RPMI7951 (cell line): ENCODE data around the gene ALPK3. TPM values are rescaled to one million over a fixed set of nuclear protein-coding genes. Genes with fewer than 3 reads are reported as not detected.
A peak's percentile ranks its signal among the peaks of the same experiment; 100 is the strongest.
"Not testable (repeated sequence)": the region's sequence is repeated elsewhere in the genome, so short reads cannot be mapped to it uniquely, and the experiment has no call there.

Experiments
- DNase-seq: peaks from one replicate; pipeline ENCODE4 v3.0.0-alpha.2; 2012; ENCODE audit warnings: low read depth
- total RNA-seq: library from RNA; depleted of rRNA; stranded (reverse); fragments of >200 nt; shearing (Covaris generic); gene quantifications from 2 replicates; pipeline ENCODE4 v1.2.3, GENCODE V29; 2014

The ALPK3 gene
- total RNA-seq, 1 experiment from 2014 or later: 0.12 TPM

DNA sequence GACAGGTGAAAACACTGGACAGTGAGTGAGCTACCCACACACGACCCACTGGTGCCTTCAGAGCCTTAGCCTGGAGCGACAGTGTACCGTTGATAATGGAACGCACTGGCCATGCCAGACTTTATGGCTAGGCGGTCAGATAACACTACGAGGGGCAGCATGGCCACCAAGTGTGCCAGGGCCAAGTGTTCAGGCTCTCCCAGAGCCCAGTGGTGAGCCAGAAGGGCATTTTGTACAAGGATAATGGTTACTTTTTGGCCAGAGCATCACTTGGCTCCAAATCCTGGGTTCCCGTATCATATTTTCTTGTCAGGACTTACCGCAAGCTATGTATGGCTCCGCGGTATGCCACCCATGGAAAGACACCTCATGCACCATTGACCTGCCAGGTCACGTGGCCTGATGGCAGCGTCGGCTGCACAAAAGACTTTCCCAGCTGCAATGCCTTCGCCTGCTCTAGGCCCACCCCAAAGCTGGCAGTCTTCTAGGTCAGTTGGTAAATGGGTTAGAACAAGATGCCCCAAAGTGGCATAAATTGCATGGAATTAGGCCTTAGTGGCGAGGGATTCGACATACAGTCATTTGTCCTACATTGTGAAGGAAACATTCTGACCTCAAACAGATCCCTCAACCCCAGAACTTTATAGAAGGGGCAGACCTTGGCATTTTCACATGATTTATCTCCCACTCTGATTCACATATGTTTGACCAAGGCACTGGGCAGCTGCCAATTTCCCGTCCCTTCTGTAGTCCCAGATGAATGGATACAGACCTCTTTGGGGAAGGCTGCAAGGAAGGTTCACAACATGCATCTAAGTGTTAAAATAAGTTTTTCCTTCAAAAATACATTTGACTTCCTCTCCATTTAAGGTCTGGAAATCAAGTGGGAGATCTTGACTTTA lies 55.1 kb downstream of the ALPK3 start:
- peak; percentile 29 for DNase-seq

DNA sequence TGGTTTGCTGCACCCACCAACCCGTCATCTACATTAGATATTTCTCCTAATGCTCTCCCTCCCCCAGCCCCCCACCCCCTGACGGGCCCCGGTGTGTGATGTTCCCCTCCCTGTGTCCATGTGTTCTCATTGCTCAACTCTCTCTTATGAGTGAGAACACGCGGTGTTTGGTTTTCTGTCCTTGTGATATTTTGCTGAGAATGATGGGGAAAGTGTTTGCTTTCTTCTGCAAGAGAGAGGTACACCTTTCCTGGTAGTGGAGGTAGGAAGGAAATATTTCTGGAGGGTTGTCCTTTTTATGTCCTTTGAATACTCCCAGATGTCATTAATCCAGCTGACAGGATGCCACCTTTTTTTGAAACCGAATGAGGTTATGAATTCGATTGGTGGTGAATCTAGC lies 56.8 kb downstream of the ALPK3 start:
- DNase-seq: no peak

DNA sequence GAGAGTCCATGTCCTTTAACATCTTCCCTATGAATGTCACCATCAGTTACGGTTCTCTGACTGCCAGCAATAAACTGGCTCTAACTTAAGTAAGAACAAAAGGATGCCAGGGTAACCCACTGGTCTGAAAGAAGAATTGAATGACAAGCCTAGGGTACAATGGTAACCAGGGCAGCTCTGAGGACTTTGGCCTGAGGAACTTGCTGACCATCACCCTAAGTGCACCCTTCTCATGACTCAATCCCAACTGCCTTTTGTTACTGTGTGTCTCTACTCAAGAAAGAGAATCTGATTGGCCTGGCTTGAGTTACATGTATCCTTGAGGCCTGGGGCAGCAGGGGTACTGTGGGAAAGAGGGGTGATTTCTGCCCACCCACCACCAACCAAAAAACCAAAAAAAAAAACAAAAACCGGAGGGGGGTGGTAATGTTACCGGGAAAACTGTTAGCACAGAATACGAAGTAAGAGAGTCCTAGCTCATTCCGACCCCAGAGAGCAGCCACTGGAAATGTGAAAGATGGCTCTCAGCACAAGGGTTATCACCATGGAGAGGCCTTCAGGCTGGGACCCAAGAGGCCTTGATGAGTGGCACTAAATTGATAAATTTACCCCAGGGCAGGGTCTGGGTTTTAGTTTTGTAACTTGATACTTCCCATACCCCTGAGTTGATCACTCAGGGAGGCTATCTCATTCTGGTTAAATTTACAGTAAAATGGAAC lies 58.0 kb downstream of the ALPK3 start:
- DNase-seq: no peak

DNA sequence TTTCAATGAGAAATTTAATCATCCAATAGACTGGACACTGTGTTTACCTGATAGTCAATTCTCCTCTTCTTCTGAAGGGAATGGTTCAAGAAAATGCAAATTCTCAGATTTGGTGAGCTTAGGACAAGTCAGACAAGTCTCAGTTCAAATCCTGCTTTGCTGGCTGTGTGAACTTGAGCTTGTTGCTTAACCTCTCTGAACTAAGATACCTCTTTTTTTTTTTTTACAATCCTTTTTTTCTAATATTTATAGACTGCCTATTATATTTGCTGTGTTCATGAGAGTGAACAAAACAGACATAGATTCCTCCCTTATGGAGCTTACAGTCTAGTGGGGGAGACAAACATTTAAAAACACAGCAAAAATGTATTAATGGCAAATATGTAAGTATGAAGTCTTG lies 59.1 kb downstream of the ALPK3 start:
- no peak for DNase-seq

DNA sequence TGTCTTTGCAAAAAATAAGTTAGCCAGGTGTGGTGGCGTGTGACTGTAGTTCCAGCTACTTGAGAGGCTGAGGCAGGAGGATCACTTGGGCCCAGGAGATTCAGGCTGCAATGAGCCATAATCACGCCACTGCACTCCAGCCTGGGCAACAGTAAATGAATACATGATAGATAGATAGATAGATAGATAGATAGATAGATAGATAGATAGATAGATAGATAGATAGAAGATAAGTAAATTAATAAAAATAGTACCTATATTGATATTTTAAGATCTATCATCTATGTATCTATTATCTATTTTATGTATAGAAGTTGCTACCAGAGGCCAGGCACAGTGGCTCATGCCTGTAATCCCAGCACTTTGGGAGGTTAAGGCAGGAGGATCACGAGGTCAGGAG lies 60.5 kb downstream of the ALPK3 start:
- DNase-seq: not testable (repeated sequence)

DNA sequence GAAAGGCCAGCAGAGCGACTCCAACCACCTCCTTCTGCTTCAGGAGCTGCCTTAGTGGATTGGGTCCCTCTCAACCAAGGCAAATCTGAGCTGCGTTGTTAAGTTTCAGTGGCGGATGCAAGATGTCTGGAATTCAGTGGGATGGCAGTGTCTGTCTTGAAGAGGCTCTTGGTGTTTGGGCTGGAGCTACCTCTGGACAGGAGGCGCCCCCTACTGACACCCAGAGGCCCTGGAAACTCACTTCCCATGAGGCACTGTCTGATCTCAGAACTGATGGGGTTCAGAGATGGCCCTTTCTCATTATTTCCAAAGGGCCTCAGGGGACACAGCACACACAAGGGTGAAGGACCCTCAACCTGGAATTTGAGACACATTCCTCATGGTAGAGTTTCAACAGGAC lies 61.3 kb downstream of the ALPK3 start:
- DNase-seq: peak; percentile 53

DNA sequence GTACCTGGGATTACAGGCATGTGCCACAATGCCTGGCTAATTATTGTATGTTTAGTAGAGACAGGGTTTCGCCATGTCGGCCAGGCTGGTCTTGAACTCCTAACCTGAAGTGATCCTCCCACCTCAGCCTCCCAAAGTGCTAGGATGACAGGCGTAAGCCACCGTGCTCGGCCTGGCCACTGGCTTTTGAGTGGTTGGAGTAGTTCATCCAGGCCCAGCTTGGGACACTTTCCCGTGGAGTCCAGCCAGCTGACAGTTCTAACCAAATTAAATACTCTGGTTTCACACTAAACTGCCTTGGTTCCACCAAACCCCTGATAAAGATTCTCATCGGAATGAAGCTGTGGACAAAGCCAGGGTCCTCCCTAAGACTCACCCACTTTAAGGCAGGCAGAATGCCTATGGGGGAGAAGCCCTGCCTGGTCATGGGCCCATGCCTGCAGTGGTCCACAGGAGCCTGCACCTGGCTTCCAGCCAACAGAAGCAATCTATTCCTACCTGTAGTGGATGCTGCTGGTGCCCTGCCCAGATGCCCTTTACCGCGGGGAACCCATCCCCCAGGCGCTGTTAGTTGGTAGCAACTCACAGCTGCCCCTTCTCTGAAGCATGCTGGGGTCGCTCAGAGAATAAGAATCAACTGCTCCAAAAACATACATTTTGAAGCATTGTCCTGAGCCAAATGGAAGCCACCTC lies 62.1 kb downstream of the ALPK3 start:
- DNase-seq: no peak

DNA sequence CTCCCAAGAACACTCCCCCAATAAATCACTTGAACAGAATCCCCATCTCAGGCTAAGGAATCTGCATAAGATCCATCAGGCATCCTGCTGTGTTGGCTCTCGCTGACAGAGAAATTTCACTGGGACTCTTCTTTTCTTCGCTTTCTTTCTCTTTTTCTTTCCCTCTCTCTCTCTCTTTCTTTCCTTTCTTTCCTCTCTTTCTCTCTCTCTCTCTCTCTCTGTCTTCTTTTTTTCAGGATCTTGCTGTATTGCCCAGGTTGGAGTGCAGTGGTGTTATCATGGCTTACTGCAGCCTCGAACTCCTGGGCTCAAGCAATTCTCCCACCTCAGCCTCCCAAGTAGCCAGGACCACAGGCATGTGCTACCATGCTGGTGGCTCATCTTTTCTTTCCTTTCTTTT lies 62.9 kb downstream of the ALPK3 start:
- no peak for DNase-seq

DNA sequence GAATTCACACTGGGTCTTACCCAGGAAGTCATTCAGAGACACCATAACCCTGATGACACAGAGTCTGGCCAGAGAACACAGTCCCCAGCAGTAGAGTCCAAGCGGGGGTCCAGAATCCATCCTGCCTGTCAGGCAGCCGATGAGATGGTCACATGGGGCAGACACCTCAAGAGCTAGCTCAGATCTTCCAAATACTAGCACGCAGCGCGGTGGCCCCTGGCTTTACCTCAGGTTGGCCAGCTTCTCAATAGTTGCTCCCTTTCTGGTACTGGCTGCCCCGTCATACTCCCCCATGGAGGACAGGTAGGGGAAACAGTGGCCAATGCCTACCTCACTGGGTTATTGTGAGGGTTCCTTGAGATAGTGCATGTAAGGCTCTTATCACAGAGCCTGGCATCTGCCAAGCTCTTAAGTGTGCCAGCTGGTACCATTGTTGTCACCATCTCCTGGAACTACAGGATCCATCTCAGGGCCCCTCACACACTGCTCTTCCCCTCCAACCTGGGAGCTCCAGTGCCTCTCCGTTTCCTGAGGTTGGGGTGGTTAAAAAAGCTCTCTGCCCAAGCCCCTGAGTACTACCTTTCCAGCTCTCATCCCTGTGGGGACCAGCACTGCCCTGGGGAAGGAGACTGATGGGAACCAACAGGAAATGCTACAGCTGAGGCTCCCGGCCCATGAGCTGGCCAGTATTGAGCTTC lies 63.8 kb downstream of the ALPK3 start:
- DNase-seq: no peak

DNA sequence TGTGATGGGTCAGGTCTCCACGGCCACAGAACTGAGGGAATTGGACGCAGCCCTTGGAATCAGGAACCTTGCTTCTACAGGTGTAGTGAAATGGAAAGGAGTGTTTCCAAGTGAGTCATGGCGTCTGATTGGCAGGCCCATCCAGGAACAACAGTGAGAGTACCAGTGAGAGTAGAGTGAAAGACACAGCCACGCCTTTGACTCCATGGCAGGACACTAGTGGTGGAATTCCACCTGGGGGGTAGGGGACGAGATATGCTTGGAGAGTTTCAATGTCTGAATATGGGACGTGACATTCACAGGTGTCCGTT lies 64.3 kb downstream of the ALPK3 start:
- DNase-seq: no peak

DNA sequence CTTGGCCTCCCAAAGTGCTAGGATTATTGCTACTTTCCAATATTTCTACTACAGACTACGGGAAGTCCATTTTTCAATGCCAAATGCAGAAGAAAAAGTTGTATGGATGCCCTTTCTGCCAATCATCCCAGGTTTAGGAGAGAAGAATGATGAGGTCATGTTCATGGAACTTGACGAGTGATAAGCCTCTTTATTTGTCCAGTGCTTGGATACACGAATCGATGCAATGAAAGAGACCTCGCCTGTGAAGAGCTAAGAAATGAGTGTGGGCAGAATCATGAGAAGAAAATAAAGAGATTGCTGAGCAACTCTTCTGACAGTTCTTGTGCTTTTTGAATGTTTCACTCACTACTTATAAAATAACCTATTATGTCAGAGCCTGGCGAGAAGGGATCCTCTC lies 66.3 kb downstream of the ALPK3 start:
- DNase-seq: no peak

DNA sequence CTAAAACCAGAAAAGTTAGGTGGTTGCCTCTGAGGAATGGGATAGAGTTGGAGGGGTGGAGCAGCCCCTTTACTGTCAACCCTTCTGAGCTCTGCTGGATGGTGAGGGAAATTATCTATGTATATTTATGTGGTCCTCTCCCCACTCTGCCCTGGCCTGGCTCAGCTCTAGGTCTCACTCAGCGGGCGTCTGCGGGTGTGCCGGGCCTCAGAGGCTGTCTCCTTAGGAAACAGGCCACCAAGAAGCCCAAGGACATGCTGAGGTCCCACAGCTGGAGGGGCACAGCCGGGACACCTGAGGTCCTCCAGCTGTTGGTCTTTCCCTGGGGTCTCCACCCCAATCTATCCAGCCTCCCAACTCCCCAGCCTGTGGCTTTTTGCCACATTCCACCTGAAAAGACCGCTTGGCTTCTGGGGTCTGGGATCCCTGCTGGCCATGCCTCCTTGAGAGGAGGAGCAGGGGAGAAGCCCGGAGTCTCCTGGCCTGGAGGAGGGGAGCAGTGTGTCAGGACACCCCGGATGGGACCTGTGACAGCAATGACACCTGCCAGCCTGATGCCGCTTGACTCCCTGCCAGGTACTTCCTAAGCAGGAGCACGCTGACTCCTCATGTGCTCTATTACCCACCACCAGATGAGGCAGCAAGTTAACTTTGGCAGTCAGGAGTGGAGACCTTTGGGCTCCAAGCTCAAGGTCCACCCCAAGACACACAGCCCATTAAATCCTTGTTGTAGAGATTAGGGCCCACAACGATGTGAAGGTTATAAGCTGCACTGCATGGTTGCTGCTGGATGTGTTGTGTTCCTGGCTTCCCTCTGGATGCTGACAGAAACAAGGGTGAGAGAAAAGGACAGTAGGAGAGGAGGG lies 67.0 kb downstream of the ALPK3 start, which contains the start of gene SLC28A1:
Gene SLC28A1, plus strand, starts transcription at position 747 of the 866 bp plus-strand sequence. CDS start 3,099 bp downstream, outside the sequence.
- no peak for DNase-seq

DNA sequence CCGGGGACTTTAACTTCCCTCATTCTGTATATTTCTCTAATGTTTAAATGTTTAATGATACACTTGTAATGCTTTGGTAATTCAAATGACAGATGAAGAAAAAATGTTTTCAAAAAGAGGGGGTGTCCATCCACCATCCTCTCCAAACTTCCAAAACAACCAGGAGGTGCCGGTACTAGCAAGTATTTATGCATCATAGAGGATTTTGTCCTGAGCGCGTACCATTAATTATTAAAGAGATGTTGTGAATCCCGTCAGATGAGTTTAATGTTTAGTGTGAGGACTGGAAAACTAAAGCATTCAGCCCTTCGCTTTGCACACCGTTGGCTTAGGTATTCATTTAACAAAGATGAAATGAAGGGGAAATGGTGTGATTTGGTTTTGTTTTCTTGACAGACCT lies 68.6 kb downstream of the ALPK3 start:
- no peak for DNase-seq

DNA sequence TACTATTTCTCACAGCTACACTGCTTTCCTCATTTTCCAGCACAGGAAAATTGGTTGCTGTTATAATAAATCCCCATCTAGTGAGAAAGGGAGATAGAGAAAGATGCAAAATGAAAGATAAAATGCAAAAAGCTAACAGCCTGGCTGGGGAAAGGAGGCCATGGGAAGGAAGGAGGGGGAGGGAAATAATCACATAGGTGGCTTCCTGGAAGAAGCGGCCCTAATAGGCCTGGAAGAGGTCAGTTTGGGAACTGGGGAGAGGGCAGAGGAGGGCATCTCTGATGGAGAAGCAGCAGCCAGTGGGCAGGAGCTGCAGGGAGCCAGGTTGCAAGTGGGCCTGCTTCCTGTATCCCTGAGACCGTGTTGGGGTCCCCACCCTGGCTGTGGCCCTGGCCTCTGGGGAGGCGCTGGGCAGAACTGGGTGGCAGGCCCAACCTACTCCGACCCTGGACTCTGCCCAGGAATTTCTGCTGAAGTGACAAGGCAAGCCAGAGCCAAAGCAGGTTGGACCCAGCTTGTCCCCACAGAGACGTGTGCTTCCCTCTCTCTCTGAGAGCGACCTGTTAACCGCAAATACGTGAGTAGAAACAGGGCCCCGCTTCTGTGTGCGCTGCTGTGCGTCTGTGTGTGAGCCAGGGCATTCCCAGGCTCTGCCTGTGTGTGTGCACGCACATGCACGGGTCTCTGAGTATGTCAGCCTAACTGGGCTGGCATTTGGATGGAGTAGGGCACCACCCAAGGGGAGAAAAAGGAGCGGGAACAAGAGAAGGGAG lies 69.2 kb downstream of the ALPK3 start:
- no peak for DNase-seq

DNA sequence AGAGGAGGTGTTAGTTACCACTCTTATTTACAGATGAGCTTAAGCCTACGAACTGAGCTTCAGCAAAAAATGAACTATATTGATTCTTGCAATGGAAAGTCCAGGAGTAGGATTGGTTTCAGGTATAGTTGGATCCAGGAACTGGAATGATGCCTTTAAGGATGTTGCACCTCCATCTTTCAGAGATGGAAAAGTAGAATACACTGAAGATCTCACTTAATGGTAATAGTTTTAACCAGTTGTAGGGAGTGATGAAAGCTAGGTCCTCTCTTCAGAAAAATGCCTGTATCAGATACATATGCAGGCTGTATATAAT lies 69.8 kb downstream of the ALPK3 start:
- no peak for DNase-seq

DNA sequence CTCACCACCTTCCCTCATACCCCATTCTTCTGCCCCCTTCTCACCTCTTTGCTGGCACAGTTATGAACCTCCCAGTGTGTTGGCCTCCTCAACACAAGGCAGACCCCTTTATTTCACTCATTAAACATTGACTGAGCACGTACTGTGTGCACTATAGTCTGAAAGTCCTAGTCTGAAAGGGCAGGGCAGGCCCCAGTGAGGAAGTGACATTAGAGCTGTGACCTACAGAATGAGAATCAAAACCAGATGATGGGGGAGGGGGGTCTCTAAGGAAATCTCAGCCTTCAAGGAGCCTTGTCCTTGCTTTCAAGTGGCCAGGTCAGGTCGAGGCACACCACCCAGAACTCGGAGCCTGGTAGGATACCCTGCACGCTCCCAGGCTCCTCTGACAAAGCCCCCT lies 70.8 kb downstream of the ALPK3 start:
- DNase-seq: no peak

DNA sequence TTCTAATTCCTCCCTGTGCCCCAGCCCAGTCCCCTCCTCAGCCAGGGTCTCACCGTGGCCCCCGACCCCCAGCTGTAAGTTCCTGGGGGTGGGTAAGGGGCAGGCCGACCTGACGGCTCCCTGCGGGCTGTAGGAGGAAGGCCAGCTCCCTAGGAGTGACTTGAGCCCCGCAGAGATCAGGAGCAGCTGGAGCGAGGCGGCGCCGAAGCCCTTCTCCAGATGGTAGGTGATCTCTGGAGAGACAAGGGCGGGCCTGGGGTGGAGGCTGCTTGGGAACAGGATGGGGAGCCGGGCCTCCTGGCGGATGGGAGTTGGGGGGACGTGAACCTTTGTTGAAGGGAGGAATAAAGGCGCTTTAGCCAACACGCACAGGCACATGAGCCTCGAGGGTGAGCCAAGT lies 71.5 kb downstream of the ALPK3 start:
- no peak for DNase-seq

DNA sequence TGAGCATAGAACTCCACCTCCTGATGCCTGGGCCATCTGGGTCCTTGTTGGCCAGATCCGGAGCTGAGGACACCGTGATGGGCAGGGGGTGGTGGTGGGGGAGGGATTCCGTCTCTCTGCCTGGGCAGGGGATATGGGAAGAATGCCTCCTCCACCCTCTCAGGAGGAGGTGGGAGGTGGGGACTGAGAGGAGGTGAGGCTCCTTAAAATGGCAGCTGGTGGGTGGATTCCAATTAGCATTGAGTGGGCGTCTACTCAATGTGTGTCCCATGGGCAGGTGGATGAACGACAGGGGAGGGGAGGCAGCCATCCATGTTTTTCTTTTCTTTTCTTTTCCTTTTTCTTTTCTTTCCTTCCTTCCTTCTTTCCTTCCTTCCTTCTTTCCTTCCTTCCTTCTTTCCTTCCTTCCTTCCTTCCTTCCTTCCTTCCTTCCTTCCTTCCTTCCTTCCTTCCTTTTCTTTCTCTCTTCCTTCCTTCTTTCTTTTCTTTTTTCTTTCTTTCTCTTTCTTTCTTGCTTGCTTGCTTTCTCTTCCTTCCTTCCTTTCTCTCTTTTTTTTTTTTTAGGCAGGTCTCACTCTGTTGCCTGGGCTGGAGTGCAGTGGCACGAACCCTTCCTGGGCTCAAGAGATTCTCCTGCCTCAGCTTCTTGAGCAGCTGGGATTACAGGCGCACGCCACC lies 72.3 kb downstream of the ALPK3 start:
- DNase-seq: no peak

DNA sequence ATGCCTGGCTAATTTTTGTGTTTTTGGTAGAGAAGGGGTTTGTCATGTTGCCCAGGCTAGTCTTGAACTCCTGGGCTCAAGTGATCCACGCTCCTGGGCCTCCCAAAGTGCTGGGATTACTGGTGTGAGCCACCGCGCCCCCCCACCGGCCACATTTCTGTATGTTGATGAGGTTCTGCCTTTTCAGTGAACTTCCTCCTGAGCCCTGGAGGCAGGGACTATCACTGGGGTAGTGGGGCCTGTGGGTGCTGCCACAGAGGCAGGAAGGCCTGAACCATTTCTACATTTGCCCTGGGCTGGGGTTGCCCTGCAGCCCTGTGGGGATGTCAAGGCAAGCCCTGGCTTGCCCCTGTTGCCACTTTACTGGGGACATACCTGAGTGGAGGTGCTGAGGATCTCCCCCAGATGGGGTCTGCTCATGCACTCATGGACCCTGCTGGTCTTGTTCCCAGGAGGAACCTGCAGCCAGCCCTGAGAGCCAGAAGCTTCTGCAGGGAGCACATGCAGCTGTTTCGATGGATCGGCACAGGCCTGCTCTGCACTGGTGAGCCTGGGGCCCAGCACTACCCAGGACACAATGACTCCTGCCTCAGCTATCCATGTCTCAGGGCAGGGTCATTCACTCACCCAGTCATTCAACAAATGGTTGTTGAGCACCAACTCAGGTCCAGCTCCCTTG lies 73.0 kb downstream of the ALPK3 start:
- no peak for DNase-seq
